ENCODE results near the gene OMP. TPM values are rescaled to one million over a fixed set of nuclear protein-coding genes. Genes with fewer than 3 reads are reported as not detected.

The OMP gene
- total and polyA plus RNA-seq, 2 donors (not counting 3 experiments of a cell fraction or from before 2014, with no cell fraction given): 0.80 TPM; not detected in 1

DNA sequence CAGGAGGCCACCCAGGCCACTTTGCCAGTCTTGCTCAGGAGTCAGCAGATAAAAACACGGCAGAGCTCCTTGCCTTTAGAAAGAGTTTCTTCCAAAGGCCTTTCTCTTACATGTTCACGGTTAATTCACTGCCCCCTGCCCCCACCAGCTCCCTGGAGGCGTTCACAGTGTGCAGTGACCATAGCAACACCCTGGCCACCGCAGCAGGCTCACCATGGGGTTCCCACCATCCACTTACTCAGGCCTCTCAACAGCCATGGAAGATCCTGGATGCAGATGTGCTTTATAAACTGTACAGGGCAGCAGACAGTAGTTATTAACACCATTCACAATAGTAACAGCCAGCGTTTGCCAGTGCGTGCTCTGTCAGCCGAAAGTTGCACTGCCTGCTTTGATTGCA lies 14.9 kb downstream of the OMP start:
- Histone ChIP-seq H3K4me1 (ENCODE audit: control insufficient read depth, extremely low read depth, insufficient read depth, low read length) (no peaks in the 10 kb centered on the region), H3K27ac (ENCODE audit: insufficient read depth, low read depth, low read length) (no peak overlapping the region), H3K9ac (replicated peaks; ENCODE audit: extremely low read depth, insufficient read depth, low read length) (no peak overlapping the region), H4K20me1 (replicated peaks; ENCODE audit: control insufficient read depth, extremely low read depth, insufficient read depth, low read length) (no peaks in the 10 kb centered on the region), H2AFZ (ENCODE audit: low read depth, low read length) (no peak overlapping the region), H3K4me2 (ENCODE audit: insufficient read depth, low read length) (no peak overlapping the region), H3K9me1 (replicated peaks; ENCODE audit: control insufficient read depth, extremely low read depth, insufficient read depth, low read length) (no peaks in the 10 kb centered on the region), H3K36me3 (ENCODE audit: control insufficient read depth in 2 of 2, extremely low read depth in 1 of 2, insufficient read depth in 2 of 2, low read length in 2 of 2) (peaks cover 0 to 4% of the 10 kb centered on the region in 2 experiments), H3K79me2 (ENCODE audit: control insufficient read depth, insufficient read depth, low read length) (no peaks in the 10 kb centered on the region), H3K9me3 (replicated peaks; ENCODE audit: control insufficient read depth, insufficient read depth, low read length) (no peaks in the 10 kb centered on the region), H3K27me3 (ENCODE audit: control insufficient read depth in 2 of 2, insufficient read depth in 2 of 2, low read length in 2 of 2) (no peaks in the 10 kb centered on the region), H3K4me3 (replicated peaks in 1 of 3; ENCODE audit: insufficient read depth in 1 of 3, low read depth in 1 of 3, low read length in 3 of 3) (no peak overlapping the region)
- dilution Hi-C loops (cut with MboI; ENCODE audit: extremely low pct_ligation_motif_present, low sequenced_read_pairs): no loop called here
- no peak for DNase-seq (ENCODE audit: low read depth, low spot score)
- FAIRE-seq: no peak
- no TSS peak for BruUV-seq (replicated peaks)
- POLR2A ChIA-PET: no interaction called here
- TF ChIP-seq, protein P1, sequence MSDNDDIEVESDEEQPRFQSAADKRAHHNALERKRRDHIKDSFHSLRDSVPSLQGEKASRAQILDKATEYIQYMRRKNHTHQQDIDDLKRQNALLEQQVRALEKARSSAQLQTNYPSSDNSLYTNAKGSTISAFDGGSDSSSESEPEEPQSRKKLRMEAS (IDR thresholded peaks at IDR 0.05; ENCODE audit: insufficient read depth, insufficient read length): no peak
- TF ChIP-seq EZH2 (IDR thresholded peaks at IDR 0.05; ENCODE audit: borderline replicate concordance, low read depth, low read length, severe bottlenecking): no peak
- TF ChIP-seq JUN (IDR thresholded peaks at IDR 0.05; ENCODE audit: borderline replicate concordance, insufficient read depth, insufficient read length, low read depth): no peak
- no peak for TF ChIP-seq POLR2AphosphoS5 (IDR thresholded peaks at IDR 0.05; ENCODE audit: insufficient read depth, low read depth, low read length)
- no peak for TF ChIP-seq FOS (IDR thresholded peaks at IDR 0.05; ENCODE audit: borderline replicate concordance, insufficient read depth, low read length)
- no peak for TF ChIP-seq GATA2 (IDR thresholded peaks at IDR 0.05; ENCODE audit: insufficient read depth, insufficient read length, low read depth, low read length)
- TF ChIP-seq, protein P2, sequence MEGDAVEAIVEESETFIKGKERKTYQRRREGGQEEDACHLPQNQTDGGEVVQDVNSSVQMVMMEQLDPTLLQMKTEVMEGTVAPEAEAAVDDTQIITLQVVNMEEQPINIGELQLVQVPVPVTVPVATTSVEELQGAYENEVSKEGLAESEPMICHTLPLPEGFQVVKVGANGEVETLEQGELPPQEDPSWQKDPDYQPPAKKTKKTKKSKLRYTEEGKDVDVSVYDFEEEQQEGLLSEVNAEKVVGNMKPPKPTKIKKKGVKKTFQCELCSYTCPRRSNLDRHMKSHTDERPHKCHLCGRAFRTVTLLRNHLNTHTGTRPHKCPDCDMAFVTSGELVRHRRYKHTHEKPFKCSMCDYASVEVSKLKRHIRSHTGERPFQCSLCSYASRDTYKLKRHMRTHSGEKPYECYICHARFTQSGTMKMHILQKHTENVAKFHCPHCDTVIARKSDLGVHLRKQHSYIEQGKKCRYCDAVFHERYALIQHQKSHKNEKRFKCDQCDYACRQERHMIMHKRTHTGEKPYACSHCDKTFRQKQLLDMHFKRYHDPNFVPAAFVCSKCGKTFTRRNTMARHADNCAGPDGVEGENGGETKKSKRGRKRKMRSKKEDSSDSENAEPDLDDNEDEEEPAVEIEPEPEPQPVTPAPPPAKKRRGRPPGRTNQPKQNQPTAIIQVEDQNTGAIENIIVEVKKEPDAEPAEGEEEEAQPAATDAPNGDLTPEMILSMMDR (IDR thresholded peaks at IDR 0.05; ENCODE audit: extremely low read depth in 1 of 2, insufficient read depth in 1 of 2, low read depth in 1 of 2, low read length in 2 of 2): no peak
- no peak for TF ChIP-seq MYC (IDR thresholded peaks at IDR 0.05; ENCODE audit: low read depth, low read length)
- TF ChIP-seq POLR2A (IDR thresholded peaks at IDR 0.05; ENCODE audit: low read depth, low read length): no peak
- intact Hi-C loops (cut with micrococcal nuclease): no loop called here
- CTCF ChIA-PET: interaction anchor here (3.3 kb wide), 1 partner anchor 9 kb away, joined by 14 read pairs; no protein-coding TSS in a partner anchor

Data from endothelial cell of umbilical vein (primary cell).